LNCaP clone FGC (cell line): Measurements from ENCODE around the gene SMIM20.

Experiments
- DNase-seq: peaks from one replicate; pipeline ENCODE4 v3.0.0-alpha.2; 2011; ENCODE audit warnings: low read depth
- H3K4me3 ChIP-seq: 2 replicates; pipeline ENCODE4 v1.5.1; 2011; ENCODE audit warnings: mild to moderate bottlenecking, low read depth, low read length, control low read depth
- TF ChIP-seq, protein P1 (sequence below): IDR thresholded peaks from 2 replicates; pipeline ENCODE4 v1.5.1; 2012; ENCODE audit warnings: mild to moderate bottlenecking; ENCODE audit not compliant: control insufficient read depth, insufficient read depth; ENCODE audit errors: extremely low read depth

SMIM20 gene

DNA sequence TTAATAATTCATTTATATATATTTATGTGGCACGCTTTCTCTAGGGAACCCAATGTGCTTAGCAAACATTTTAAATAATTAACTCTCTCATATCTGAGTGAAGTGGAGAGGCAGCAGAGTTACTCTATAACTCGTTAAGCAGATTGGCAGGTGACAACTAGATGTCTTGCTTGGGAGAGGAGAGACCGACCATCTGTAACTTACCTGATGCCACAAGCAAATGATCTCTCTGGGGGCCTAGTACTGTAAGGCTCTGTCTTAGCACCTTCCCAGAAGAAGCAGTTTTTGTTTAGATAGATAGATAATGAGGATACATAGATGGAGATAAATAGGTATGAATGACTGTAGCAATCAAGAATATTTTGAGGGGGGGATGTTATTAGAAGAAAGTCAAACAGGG lies 39.4 kb upstream of the SMIM20 start:
- TF ChIP-seq, protein P1, sequence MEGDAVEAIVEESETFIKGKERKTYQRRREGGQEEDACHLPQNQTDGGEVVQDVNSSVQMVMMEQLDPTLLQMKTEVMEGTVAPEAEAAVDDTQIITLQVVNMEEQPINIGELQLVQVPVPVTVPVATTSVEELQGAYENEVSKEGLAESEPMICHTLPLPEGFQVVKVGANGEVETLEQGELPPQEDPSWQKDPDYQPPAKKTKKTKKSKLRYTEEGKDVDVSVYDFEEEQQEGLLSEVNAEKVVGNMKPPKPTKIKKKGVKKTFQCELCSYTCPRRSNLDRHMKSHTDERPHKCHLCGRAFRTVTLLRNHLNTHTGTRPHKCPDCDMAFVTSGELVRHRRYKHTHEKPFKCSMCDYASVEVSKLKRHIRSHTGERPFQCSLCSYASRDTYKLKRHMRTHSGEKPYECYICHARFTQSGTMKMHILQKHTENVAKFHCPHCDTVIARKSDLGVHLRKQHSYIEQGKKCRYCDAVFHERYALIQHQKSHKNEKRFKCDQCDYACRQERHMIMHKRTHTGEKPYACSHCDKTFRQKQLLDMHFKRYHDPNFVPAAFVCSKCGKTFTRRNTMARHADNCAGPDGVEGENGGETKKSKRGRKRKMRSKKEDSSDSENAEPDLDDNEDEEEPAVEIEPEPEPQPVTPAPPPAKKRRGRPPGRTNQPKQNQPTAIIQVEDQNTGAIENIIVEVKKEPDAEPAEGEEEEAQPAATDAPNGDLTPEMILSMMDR: no peak
- no peak overlapping the region for H3K4me3 ChIP-seq
- no peak for DNase-seq

DNA sequence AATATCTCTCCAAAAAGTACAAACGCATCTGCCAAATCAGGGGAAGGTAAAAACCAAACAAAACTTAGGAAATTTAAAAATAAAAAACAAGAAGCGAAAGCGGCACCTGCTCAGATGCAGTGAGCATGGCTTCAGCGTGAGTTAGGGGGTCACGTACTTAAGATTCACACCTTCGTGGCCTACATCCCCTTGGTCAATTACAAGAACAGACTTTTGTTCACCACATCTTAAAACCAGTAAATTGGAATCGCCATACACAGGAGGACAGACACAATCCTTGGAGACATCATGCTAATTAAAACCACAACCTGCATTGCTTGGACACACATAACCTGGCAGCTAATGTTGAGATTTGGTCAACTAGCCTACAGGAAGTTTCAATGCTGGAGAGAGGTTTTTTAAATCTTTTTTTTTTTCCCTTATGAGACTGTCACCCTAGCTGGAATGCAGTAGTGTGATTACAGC lies 38.7 kb upstream of the SMIM20 start:
- TF ChIP-seq, protein P1: no peak
- no peak for DNase-seq
- H3K4me3 ChIP-seq: no peak overlapping the region

GRCh38 chr4:25878676-25879075 lies 35.3 kb upstream of the SMIM20 start:
- DNase-seq: no peak
- no peak overlapping the region for H3K4me3 ChIP-seq
- TF ChIP-seq, protein P1: no peak

DNA sequence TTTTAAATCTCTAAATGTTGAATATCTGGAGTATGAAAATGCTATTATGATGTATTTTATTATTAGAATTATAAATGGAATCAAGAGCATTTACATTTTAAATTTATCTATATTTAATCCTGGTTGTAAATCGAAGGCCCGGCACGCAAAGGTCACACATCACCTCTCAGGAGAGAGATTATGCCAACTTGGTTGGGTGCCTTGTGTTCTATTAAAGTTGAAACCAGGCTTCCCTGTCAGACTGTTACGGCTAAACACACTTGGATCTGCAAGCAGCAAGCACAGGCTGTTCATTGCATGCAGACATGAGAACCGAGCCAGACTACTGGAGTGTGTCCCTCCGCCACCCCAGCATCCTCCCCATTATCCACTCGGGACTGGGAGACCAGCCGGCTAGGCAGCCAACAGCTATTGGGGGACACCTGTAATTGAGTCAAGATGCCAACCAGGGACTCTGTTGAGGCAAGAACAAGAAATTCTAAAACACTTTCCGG lies 34.9 kb upstream of the SMIM20 start:
- no peak overlapping the region for H3K4me3 ChIP-seq
- TF ChIP-seq, protein P1: no peak
- no peak for DNase-seq

GRCh38 chr4:25879587-25879986 lies 34.4 kb upstream of the SMIM20 start:
- TF ChIP-seq, protein P1: no peak
- no peak overlapping the region for H3K4me3 ChIP-seq
- DNase-seq: no peak

GRCh38 chr4:25879991-25880651 lies 33.9 kb upstream of the SMIM20 start:
- H3K4me3 ChIP-seq: no peak overlapping the region
- TF ChIP-seq, protein P1: no peak
- no peak for DNase-seq

DNA sequence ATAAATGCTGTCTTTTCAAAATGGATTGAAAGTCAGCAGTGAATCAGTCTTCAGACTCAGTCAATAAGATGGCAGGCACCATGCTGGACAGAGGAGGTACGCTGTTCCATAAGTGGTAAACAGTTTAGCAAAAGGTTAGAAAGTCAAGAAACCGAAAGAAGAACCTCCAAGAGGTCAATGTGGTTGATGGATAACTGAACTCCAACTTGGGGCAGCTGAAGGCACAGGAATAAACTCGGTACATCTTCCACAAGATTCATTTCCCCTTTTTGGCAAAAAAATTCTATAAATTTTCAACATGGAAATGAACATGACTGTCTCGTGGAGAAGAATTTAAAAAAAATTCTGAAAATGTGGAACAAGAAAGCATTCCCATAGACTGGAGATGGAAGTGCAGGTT lies 32.8 kb upstream of the SMIM20 start:
- no peak for DNase-seq
- TF ChIP-seq, protein P1: no peak
- H3K4me3 ChIP-seq: no peak overlapping the region
